Loucy (cell line): ENCODE data around the gene IFNLR1.

Source experiments
- CTCF ChIP-seq: fragments of 200-600 bp; sonication (generic); conservative IDR thresholded peaks from 2 replicates; pipeline ENCODE4 v1.5.1; 2014; ENCODE audit warnings: mild to moderate bottlenecking, antibody characterized with exemption, low read length
- EZH2phosphoT487 ChIP-seq: fragments of 200-600 bp; IDR thresholded peaks from 2 replicates; pipeline ENCODE4 v1.6.1; 2018; ENCODE audit warnings: antibody characterized with exemption, mild to moderate bottlenecking, moderate library complexity, borderline replicate concordance

GRCh38 chr1:24161270-24161669 lies 25.8 kb downstream of the IFNLR1 start:
- TF ChIP-seq CTCF (no peak), EZH2phosphoT487 (no peak)
